HepG2 (cell line): Measurements from ENCODE around the gene ADGRF1. TPM values are rescaled to one million over a fixed set of nuclear protein-coding genes. Genes with fewer than 3 reads are reported as not detected.

Source experiments
- ATAC-seq: fragments of 200-7000 bp; cut with Tn5 transposase; 3 replicates; pipeline ENCODE4 v1.9.1; 2020; ENCODE audit warnings: mild to moderate bottlenecking, moderate library complexity
- BruUV-seq: library from RNA; stranded (reverse); fragments of 400-500 nt; replicated peaks from 2 replicates; lab custom pipeline; 2021; lab: Mats Ljungman, UMichigan
- CTCF ChIA-PET: fragments of 300-600 bp; formaldehyde crosslinking; extraction: SDS; loops from one replicate; lab custom pipeline; 2021; ENCODE audit warnings: low total read pairs, inconsistent platforms, low intra/inter-chr PET ratio; lab: Yijun Ruan, JAX
- POLR2A ChIA-PET: fragments of 350-600 bp; sonication (Branson Sonifier 250); formaldehyde crosslinking; loops from one replicate; lab custom pipeline; 2020; ENCODE audit warnings: antibody characterized with exemption, inconsistent platforms; lab: Yijun Ruan, JAX
- DNase-seq: peaks from one replicate; pipeline ENCODE4 v3.0.0-alpha.2; 2015; ENCODE audit warnings: low spot score
- FAIRE-seq: peaks from 3 replicates; lab custom pipeline; 2011; peaks lifted over from hg19 to GRCh38; lab: Jason Lieb, UNC
- H2AFZ ChIP-seq: one replicate; pipeline ENCODE4 v1.6.1; 2011; ENCODE audit warnings: low read length, inconsistent platforms
- H3K27ac ChIP-seq: fragments of 300-600 bp; 3 replicates; pipeline ENCODE4 v1.8.0; 2011; ENCODE audit warnings: mixed run types, mild to moderate bottlenecking, mixed read lengths, low read length, inconsistent platforms; ENCODE audit not compliant: insufficient read depth; ENCODE audit errors: extremely low read length
- H3K27me3 ChIP-seq, 2 experiments: fragments of 200-600 bp in 1 of 2; 2 replicates in 1 of 2; 3 replicates in 1 of 2; pipeline versions ENCODE4 v1.6.0 to v1.8.0; 2011; ENCODE audit warnings: low read length in 2 of 2, mild to moderate bottlenecking in 2 of 2, moderate library complexity in 2 of 2, inconsistent platforms in 1 of 2; ENCODE audit not compliant: insufficient read depth in 2 of 2, control insufficient read depth in 1 of 2
- H3K36me3 ChIP-seq, 2 experiments: fragments of 200-600 bp in 1 of 2; replicated peaks in 1 of 2; 2 replicates in 1 of 2; 3 replicates in 1 of 2; pipeline versions ENCODE4 v1.5.1 to v1.8.0; 2011; ENCODE audit warnings: low read length in 2 of 2, inconsistent platforms in 1 of 2; ENCODE audit not compliant: insufficient read depth in 2 of 2, control insufficient read depth in 1 of 2
- H3K4me1 ChIP-seq: 2 replicates; pipeline ENCODE4 v1.5.1; 2012; ENCODE audit warnings: low read length, inconsistent platforms; ENCODE audit not compliant: insufficient read depth
- H3K4me2 ChIP-seq: 2 replicates; pipeline ENCODE4 v1.6.0; 2011; ENCODE audit warnings: low read depth, low read length, inconsistent platforms
- H3K4me3 ChIP-seq, 3 experiments: fragments of 200-600 bp in 1 of 3; sonication (generic), shearing (Covaris generic) in 1 of 3; replicated peaks in 1 of 3; 2 replicates each; pipeline ENCODE4 v1.5.1; 2011 to 2016; ENCODE audit warnings: low read length in 3 of 3, inconsistent platforms in 2 of 3, low read depth in 2 of 3, mild to moderate bottlenecking in 2 of 3, control low read depth in 1 of 3, mixed read lengths in 1 of 3; ENCODE audit not compliant: insufficient read depth in 1 of 3
- H3K79me2 ChIP-seq: one replicate; pipeline ENCODE4 v1.6.1; 2011; ENCODE audit warnings: low read length, inconsistent platforms; ENCODE audit not compliant: insufficient read depth
- H3K9ac ChIP-seq: 2 replicates; pipeline ENCODE4 v1.6.0; 2011; ENCODE audit warnings: mild to moderate bottlenecking, low read depth, low read length, inconsistent platforms; ENCODE audit not compliant: insufficient read depth
- H3K9me3 ChIP-seq: 2 replicates; pipeline ENCODE4 v1.5.1; 2012; ENCODE audit warnings: mild to moderate bottlenecking, low read length
- H4K20me1 ChIP-seq: 2 replicates; pipeline ENCODE4 v1.6.0; 2011; ENCODE audit warnings: inconsistent platforms, mild to moderate bottlenecking, low read length, moderate library complexity; ENCODE audit not compliant: insufficient read depth
- CREB1 ChIP-seq, 2 experiments: fragments of 450-650 bp in 1 of 2; IDR thresholded peaks; 2 replicates each; pipeline ENCODE4 v1.6.1; 2016 to 2017; ENCODE audit warnings: control low read depth in 1 of 2, mild to moderate bottlenecking in 1 of 2, missing compliant biosample characterization in 1 of 2, missing genetic modification characterization in 1 of 2
- ELF1 ChIP-seq: sonication (generic); formaldehyde crosslinking; IDR thresholded peaks from 2 replicates; pipeline ENCODE4 v1.4.0; 2020; ENCODE audit warnings: missing genetic modification reagents
- ESRRA ChIP-seq: sonication (generic); formaldehyde crosslinking; IDR thresholded peaks from 2 replicates; pipeline ENCODE4 v1.5.1; 2020; ENCODE audit warnings: mild to moderate bottlenecking, low read depth, missing genetic modification reagents
- HNF4A ChIP-seq: sonication (generic); formaldehyde crosslinking; IDR thresholded peaks from 2 replicates; pipeline ENCODE4 v1.4.0; 2020; ENCODE audit warnings: missing genetic modification reagents
- HNF4G ChIP-seq, 2 experiments: sonication (generic) in 1 of 2; formaldehyde crosslinking in 1 of 2; IDR thresholded peaks; 2 replicates each; pipeline versions ENCODE4 v1.4.0 to v1.6.1; 2011 to 2020; ENCODE audit warnings: borderline replicate concordance in 2 of 2, low read depth in 2 of 2, mild to moderate bottlenecking in 2 of 2, low read length in 1 of 2, missing genetic modification reagents in 1 of 2, moderate library complexity in 1 of 2
- POLR2AphosphoS2 ChIP-seq: IDR thresholded peaks from 2 replicates; pipeline ENCODE4 v1.6.1; 2011; ENCODE audit warnings: low read depth, low read length, improper control_type of control experiment
- ZNF572 ChIP-seq: sonication (generic); formaldehyde crosslinking; IDR thresholded peaks from 2 replicates; pipeline ENCODE4 v1.5.1; 2020; ENCODE audit warnings: mild to moderate bottlenecking, missing genetic modification reagents
- ZNF792 ChIP-seq: IDR thresholded peaks from 2 replicates; pipeline ENCODE4 v1.6.1; 2016
- WGBS: methylation state at CpG from one replicate; pipeline ENCODE4 v1.1.6; 2017; ENCODE audit warnings: low lambda C conversion rate; 5-methylcytosine and 5-hydroxymethylcytosine counted together
- in situ Hi-C: cut with HindIII; loops from 2 replicates; pipeline ENCODE4 v1.10.0; 2017; ENCODE audit warnings: low pct_unique_long_range_greater_than_20kb; ENCODE audit not compliant: extremely low pct_ligation_motif_present
- intact Hi-C: fragments of 100-400 bp; cut with micrococcal nuclease; formaldehyde crosslinking; loops from one replicate; pipeline ENCODE4 v1.10.0; 2022; ENCODE audit not compliant: unreplicated experiment
- polyA plus RNA-seq, 8 experiments: library from polyadenylated mRNA; depleted of rRNA in 3 of 8; stranded (reverse) in 7 of 8; unstranded in 1 of 8; fragments of >200 nt; fragmentation: Illumina TruSeq in 4 of 8; extraction: Trizol in 4 of 8; gene quantifications; 2 replicates each; pipeline versions ENCODE4 v1.2.1 to v1.2.3, GENCODE V29; 2011 to 2016; ENCODE audit warnings: low read depth in 4 of 8, missing spikeins in 1 of 8, mixed read lengths in 1 of 8; ENCODE audit not compliant: insufficient read depth in 1 of 8
- total RNA-seq, 5 experiments: library from RNA; depleted of rRNA; stranded (reverse); fragments of >200 nt; fragmentation: Illumina TruSeq; extraction: Trizol; gene quantifications; 2 replicates each; pipeline ENCODE4 v1.2.3, GENCODE V29; 2016; ENCODE audit warnings: low read depth in 1 of 5
- TF ChIP-seq, protein P1 (sequence below): sonication (generic); formaldehyde crosslinking; IDR thresholded peaks from 2 replicates; pipeline ENCODE4 v1.4.0; 2020; ENCODE audit warnings: mild to moderate bottlenecking, missing genetic modification reagents, borderline replicate concordance
- TF ChIP-seq, protein P2 (sequence below), 2 experiments: fragments of 450-650 bp in 1 of 2; sonication (generic) in 1 of 2; formaldehyde crosslinking; IDR thresholded peaks; 2 replicates each; pipeline versions ENCODE4 v1.5.0 to v1.8.0; 2020 to 2022; ENCODE audit warnings: mild to moderate bottlenecking in 1 of 2, missing genetic modification reagents in 1 of 2
- TF ChIP-seq, protein P3 (sequence below): sonication (generic); formaldehyde crosslinking; IDR thresholded peaks from 2 replicates; pipeline ENCODE4 v1.4.0; 2020; ENCODE audit warnings: missing genetic modification reagents, borderline replicate concordance

The ADGRF1 gene
- total and polyA plus RNA-seq, 2 of the 13 experiments (the other 11 are each of a cell fraction or from before 2014, with no cell fraction given), result not detected

DNA sequence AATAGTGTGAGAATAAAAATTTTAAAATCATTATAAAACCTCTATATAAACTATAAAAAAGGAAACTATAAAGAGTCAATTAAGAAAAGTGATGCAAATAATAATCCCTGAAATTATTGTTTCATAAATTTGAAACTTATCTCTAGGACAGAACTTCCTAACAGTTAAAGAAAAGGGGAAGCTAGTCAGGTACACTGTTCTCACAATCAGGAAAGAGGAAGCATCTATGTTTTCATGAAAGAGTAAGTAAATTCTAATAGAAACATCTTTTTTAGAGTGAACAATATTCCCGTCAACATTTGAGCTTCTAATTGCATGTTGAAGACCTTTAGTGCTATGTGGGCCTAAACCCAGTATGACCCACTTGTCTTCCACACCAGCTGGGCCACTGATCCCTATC lies 1.2 kb upstream of the ADGRF1 start:
- no peak overlapping the region for H3K9ac ChIP-seq
- in situ Hi-C loops (no loop called here), intact Hi-C loops (no loop called here)
- H2AFZ ChIP-seq, result no peak overlapping the region
- H3K9me3 ChIP-seq, result no peaks in the 10 kb centered on the region
- H3K4me3 ChIP-seq, result no peak overlapping the region
- DNase-seq (no peak), FAIRE-seq (no peak), ATAC-seq (no peak)
- H3K79me2 ChIP-seq, result no peaks in the 10 kb centered on the region
- no peaks in the 10 kb centered on the region for H3K36me3 ChIP-seq
- no TSS peak for BruUV-seq
- H3K4me1 ChIP-seq, result peaks cover 28% of the 10 kb centered on the region
- H3K27me3 ChIP-seq, result peaks cover 2 to 9% of the 10 kb centered on the region in 2 experiments; a peak in 3 of 5 replicates
- ChIA-PET CTCF (no interaction called here), POLR2A (no interaction called here)
- WGBS, result 18% methylated on average over 1 of the region's 1 CpG
- H4K20me1 ChIP-seq, result no peaks in the 10 kb centered on the region
- no peak overlapping the region for H3K4me2 ChIP-seq
- H3K27ac ChIP-seq, result no peak overlapping the region
- TF ChIP-seq, protein P1, sequence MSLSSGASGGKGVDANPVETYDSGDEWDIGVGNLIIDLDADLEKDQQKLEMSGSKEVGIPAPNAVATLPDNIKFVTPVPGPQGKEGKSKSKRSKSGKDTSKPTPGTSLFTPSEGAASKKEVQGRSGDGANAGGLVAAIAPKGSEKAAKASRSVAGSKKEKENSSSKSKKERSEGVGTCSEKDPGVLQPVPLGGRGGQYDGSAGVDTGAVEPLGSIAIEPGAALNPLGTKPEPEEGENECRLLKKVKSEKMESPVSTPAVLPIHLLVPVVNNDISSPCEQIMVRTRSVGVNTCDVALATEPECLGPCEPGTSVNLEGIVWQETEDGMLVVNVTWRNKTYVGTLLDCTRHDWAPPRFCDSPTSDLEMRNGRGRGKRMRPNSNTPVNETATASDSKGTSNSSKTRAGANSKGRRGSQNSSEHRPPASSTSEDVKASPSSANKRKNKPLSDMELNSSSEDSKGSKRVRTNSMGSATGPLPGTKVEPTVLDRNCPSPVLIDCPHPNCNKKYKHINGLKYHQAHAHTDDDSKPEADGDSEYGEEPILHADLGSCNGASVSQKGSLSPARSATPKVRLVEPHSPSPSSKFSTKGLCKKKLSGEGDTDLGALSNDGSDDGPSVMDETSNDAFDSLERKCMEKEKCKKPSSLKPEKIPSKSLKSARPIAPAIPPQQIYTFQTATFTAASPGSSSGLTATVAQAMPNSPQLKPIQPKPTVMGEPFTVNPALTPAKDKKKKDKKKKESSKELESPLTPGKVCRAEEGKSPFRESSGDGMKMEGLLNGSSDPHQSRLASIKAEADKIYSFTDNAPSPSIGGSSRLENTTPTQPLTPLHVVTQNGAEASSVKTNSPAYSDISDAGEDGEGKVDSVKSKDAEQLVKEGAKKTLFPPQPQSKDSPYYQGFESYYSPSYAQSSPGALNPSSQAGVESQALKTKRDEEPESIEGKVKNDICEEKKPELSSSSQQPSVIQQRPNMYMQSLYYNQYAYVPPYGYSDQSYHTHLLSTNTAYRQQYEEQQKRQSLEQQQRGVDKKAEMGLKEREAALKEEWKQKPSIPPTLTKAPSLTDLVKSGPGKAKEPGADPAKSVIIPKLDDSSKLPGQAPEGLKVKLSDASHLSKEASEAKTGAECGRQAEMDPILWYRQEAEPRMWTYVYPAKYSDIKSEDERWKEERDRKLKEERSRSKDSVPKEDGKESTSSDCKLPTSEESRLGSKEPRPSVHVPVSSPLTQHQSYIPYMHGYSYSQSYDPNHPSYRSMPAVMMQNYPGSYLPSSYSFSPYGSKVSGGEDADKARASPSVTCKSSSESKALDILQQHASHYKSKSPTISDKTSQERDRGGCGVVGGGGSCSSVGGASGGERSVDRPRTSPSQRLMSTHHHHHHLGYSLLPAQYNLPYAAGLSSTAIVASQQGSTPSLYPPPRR (CRISPR knock-in tag), result no peak
- TF ChIP-seq, protein P2, sequence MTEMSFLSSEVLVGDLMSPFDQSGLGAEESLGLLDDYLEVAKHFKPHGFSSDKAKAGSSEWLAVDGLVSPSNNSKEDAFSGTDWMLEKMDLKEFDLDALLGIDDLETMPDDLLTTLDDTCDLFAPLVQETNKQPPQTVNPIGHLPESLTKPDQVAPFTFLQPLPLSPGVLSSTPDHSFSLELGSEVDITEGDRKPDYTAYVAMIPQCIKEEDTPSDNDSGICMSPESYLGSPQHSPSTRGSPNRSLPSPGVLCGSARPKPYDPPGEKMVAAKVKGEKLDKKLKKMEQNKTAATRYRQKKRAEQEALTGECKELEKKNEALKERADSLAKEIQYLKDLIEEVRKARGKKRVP (CRISPR knock-in tag; IDR thresholded peaks at IDR 0.05), result no peak
- TF ChIP-seq ELF1 (no peak), POLR2AphosphoS2 (no peak), CREB1 (IDR thresholded peaks at IDR 0.05) (no peak), CREB1 (CRISPR knock-in tag; IDR thresholded peaks at IDR 0.05) (no peak), ESRRA (CRISPR knock-in tag) (no peak), ZNF792 (CRISPR knock-in tag) (no peak), HNF4A (CRISPR knock-in tag) (no peak), ZNF572 (CRISPR knock-in tag) (no peak), HNF4G (IDR thresholded peaks at IDR 0.05; ENCODE audit: borderline replicate concordance, low read depth, low read length) (no peak), HNF4G (CRISPR knock-in tag; IDR thresholded peaks at IDR 0.05; ENCODE audit: borderline replicate concordance, low read depth) (no peak)
- TF ChIP-seq, protein P3, sequence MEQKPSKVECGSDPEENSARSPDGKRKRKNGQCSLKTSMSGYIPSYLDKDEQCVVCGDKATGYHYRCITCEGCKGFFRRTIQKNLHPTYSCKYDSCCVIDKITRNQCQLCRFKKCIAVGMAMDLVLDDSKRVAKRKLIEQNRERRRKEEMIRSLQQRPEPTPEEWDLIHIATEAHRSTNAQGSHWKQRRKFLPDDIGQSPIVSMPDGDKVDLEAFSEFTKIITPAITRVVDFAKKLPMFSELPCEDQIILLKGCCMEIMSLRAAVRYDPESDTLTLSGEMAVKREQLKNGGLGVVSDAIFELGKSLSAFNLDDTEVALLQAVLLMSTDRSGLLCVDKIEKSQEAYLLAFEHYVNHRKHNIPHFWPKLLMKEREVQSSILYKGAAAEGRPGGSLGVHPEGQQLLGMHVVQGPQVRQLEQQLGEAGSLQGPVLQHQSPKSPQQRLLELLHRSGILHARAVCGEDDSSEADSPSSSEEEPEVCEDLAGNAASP (CRISPR knock-in tag), result no peak
